Thyroid gland (tissue), 4 donors: Measurements from ENCODE around the gene TRIM45.

Source experiments
- POLR2A ChIP-seq, 2 donors: fragments of 450-650 bp; IDR thresholded peaks; one replicate each; pipeline ENCODE4 v1.6.1; 2017; ENCODE audit warnings: antibody characterized with exemption in 2 of 2, mild to moderate bottlenecking in 2 of 2, moderate library complexity in 1 of 2
- TF ChIP-seq, protein P1 (sequence below), 6 experiments: fragments of 200-600 bp in 3 of 6; fragments of 450-650 bp in 3 of 6; sonication (generic) in 3 of 6; IDR thresholded peaks; one replicate each; pipeline ENCODE4 v1.5.1; 2016 to 2019; ENCODE audit warnings: antibody characterized with exemption in 6 of 6, mild to moderate bottlenecking in 2 of 6, inconsistent platforms in 1 of 6, moderate library complexity in 1 of 6

DNA sequence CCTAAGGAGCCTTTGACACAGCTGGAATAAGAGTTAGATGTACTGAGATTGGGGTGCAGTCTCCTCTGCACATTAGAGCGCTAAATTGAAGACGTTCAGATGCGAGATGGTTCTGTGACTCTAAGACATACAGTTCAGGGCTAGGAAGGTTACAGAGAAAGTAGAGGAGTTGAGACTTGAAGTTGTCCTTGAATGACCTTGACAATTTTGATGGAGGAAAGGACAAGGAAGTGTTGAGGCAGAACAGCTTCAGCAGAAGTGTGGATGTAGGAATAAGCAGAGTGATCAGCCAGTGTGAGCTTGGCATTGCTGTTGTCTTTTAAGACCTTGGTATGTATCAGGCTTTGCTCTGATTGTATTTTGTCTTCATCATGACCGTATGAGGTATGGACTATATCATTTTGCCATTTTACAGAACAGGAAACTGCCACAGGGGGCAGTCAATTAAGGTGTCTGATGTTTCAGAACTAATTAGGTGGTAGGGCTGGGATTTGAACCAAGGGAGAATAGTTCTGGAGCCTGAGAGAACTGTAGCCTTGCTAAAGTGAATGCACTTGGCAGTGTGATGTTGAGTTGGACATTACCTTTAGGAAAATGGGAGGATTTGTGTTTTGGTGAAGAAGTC lies 52.2 kb downstream of the TRIM45 start:
- TF ChIP-seq, protein P1, sequence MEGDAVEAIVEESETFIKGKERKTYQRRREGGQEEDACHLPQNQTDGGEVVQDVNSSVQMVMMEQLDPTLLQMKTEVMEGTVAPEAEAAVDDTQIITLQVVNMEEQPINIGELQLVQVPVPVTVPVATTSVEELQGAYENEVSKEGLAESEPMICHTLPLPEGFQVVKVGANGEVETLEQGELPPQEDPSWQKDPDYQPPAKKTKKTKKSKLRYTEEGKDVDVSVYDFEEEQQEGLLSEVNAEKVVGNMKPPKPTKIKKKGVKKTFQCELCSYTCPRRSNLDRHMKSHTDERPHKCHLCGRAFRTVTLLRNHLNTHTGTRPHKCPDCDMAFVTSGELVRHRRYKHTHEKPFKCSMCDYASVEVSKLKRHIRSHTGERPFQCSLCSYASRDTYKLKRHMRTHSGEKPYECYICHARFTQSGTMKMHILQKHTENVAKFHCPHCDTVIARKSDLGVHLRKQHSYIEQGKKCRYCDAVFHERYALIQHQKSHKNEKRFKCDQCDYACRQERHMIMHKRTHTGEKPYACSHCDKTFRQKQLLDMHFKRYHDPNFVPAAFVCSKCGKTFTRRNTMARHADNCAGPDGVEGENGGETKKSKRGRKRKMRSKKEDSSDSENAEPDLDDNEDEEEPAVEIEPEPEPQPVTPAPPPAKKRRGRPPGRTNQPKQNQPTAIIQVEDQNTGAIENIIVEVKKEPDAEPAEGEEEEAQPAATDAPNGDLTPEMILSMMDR (IDR thresholded peaks at IDR 0.05) = no peak
- TF ChIP-seq POLR2A (IDR thresholded peaks at IDR 0.05) = no peak
